ENCODE measurements around the gene MED13. TPM values are rescaled to one million over a fixed set of nuclear protein-coding genes. Genes with fewer than 3 reads are reported as not detected.
A peak's percentile ranks its signal among the peaks of the same experiment; 100 is the strongest.

MED13 gene, protein sequence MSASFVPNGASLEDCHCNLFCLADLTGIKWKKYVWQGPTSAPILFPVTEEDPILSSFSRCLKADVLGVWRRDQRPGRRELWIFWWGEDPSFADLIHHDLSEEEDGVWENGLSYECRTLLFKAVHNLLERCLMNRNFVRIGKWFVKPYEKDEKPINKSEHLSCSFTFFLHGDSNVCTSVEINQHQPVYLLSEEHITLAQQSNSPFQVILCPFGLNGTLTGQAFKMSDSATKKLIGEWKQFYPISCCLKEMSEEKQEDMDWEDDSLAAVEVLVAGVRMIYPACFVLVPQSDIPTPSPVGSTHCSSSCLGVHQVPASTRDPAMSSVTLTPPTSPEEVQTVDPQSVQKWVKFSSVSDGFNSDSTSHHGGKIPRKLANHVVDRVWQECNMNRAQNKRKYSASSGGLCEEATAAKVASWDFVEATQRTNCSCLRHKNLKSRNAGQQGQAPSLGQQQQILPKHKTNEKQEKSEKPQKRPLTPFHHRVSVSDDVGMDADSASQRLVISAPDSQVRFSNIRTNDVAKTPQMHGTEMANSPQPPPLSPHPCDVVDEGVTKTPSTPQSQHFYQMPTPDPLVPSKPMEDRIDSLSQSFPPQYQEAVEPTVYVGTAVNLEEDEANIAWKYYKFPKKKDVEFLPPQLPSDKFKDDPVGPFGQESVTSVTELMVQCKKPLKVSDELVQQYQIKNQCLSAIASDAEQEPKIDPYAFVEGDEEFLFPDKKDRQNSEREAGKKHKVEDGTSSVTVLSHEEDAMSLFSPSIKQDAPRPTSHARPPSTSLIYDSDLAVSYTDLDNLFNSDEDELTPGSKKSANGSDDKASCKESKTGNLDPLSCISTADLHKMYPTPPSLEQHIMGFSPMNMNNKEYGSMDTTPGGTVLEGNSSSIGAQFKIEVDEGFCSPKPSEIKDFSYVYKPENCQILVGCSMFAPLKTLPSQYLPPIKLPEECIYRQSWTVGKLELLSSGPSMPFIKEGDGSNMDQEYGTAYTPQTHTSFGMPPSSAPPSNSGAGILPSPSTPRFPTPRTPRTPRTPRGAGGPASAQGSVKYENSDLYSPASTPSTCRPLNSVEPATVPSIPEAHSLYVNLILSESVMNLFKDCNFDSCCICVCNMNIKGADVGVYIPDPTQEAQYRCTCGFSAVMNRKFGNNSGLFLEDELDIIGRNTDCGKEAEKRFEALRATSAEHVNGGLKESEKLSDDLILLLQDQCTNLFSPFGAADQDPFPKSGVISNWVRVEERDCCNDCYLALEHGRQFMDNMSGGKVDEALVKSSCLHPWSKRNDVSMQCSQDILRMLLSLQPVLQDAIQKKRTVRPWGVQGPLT (N-terminal part only)
- total RNA-seq = 72.6 TPM

DNA sequence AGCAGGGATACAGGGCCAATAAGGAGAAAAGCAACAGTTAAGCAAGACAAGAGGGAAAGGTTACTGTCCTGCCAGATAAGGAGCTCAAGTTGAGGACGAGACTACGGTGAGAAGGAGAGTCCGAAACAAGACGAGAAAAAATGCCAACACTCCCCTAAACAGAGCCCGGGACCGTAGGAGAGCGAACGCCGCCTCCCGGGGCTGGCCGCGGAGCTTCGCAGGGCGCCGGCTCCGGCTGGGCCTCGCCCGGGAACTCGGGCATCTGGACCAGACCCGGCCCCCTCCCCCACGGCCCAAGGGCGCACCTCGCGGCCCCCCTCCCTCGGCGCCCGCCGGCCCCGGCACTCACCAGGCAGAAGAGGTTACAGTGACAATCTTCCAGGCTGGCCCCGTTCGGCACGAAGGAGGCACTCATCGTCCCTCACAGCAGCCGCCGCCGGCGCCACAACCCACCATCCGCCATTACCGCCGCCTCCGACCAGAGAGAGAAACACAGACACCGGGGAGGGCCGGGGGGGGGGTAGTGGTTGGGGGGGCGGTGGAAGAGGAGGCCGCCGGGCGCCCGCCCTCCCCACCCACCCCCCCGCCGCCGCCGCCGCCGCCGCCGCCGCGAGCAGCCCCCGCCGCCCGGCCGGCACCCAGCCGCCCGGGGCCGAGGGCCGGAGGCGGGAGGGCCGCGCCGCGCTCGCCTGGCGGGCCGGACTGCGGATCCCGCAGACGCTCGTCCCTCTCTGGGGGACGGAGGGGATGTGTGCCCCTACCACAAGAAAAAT, at the start of gene MED13:
MED13 (minus strand) TSS at position 488 of the 773 bp plus-strand sequence; CDS start at position 415, 73 bp downstream.
- peak; percentile 56 for DNase-seq (ENCODE audit: low spot score)

DNA sequence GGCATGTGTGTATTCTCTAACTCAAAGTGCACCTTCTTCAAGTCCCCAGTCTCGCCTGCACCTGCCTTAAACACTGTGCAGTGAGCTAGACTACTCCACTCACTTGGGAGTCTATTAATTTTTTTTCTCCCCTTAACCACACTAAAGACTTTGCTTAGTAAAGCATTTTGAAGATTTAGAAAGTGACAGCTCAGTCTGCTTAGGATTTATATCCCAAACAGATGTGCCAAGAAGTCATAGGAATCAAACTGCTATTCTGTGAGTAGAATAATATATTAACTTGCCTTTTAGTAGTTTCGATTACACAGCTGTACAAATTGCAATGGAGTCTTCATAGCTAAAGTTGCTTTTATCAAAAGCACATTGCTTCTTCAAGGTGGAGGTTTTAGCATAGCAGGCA, 47.2 kb upstream of the MED13 start:
- no peak for DNase-seq (ENCODE audit: low spot score)

DNA sequence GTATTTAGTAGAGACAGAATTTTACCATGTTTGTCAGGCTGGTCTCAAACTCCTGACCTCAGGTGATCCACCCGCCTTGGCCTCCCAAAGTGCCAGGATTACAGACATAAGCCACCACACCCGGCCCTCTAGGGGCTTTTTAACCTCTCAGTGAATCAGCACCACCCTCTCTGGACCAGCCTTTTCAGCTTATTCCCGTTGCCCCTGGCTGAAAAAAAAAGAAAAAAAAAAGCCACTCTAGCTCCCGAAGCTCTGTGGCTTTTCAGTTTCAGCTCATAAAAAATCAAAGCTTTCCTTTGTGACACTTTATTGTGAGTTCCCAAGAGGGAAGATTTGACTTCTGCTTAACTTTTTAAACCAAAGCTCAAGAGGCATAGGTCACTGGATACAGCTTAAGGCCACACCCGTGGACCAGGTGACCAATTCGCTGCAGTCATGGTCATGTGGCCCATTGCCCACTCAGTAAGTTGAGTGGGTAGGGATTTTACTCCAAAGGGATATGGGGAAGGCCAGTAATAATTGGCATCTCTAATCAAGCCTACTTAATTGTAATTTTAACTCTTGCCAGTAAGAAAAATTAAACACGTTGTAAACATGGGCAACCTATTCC, 46.6 kb upstream of the MED13 start:
- DNase-seq (ENCODE audit: low spot score) = no peak

DNA sequence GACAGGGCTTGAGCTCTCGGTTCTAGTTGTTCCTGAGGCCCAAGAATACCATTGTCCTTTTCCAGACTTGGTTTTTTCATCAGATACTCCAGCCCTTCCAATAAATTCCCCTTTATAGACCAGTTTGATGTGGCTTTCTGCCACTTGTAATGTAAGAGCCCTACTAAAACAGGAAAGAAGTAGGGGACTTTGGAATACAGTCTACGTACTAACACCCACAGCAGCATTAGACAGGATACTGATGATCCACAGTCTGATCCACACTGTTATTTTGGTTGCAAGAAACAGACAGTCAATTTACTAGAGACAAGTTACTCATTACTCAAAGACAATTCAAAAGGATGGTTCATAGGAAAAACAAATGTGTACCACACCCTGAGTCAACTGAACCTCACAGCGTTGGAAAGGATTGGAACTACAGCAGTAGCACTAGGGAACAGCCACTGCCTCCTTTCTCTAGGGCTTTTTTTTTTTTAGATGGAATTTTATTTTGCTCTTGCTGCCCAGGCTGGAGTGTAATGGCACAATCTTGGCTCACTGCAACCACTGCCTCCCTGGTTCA, 45.9 kb upstream of the MED13 start:
- DNase-seq (ENCODE audit: low spot score) = no peak

DNA sequence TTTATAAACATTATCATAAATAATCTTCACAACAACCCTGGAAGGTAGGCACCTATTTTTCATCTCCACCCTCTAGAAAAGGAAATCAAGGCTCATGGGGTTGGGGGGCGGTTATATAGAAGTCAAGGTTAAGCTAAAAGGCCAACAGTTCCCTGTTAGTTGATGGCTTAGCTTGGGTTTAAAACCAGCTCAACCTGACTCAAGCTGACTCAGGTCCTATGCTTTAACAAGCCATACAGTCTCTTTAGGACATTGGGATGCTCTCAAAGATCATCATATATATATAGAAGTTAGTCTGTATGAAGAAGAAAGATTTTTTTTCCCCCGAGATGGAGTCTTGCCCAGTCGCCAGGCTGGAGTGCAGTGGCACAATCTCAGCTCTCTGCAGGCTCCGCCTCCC, 44.8 kb upstream of the MED13 start:
- DNase-seq (ENCODE audit: low spot score) = no peak

DNA sequence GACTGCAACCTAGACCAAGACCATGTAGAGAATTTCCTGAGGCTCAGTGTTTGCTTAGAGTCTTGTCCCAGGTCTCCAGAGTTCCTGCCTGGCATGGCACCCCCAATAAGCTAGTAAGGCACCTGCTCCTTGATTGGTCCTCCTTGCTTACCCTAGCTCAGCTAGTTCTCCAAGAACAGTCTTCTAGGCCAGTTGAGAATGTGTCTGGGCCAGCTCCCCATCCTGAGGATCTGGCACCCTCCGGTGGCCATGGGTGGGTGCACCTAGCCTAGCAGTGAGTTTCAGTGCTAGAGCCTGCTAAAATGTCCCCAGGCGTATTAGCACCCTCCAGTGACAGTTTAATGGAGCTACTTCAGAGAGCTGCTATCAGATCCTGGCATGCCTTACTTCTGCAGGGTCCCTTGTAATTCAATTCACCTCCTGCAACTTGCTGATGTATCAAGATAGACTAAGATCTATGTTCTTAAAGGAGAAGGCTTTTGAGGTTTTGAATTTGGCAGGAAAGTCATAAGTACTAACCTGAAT, 44.4 kb upstream of the MED13 start:
- DNase-seq (ENCODE audit: low spot score) = peak; percentile 79

DNA sequence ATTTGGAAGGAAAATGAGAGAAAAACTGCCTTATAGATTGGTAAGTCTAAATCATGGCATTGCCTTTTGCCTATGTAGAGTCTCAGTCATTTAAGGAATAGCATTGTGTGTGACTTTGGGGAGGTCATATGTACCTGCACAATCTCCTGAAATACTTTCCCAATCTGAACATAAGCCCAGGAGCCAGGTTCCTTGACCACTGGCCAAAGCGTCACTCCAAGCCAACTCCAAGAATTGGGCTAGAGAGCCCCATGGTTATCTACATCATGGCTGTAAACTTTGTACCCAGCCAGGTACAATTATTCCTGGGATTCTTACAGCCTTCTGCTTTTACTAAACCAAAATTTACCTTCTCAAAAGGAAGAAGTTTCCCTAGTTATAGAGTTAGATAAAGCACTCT, 40.8 kb upstream of the MED13 start:
- no peak for DNase-seq (ENCODE audit: low spot score)

DNA sequence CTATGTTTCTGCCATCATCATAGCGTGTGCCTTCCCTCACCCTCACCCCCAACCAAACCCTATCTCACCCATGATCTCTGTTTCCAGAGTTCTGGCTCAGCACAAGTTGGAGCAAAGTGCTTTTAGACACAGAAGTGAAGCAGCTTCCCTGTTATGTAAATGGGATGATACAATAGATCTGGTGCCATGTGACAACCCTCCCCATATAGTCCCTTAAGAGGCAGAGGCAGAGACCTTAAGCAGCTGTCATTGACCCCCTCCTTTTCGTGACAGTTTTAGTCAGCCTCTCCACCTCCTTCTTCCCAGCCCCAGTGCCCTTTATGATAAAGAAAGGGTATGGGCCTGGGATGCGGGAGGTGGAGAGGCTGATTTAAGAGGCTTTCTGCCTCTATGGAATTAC, 40.3 kb upstream of the MED13 start:
- DNase-seq (ENCODE audit: low spot score) = no peak

DNA sequence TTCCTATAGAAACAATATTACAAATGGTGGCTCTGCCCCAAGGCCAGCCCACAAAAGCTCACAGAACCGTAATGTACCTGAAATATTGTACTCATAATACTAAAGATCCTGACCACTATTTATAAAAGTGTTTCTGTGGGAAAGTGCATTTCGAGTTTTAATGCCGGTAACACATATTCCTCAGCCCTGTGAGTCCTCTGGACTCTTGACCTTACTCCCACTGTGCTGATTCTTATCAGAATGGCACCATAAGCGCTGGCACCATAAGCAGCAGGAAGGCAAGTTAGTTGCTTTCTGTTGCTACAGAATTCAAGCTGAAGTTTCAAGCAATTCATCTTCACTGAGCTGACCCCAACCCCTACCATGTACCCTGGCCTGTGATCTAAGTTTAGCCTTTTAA, 36.4 kb upstream of the MED13 start:
- DNase-seq (ENCODE audit: low spot score) = no peak

DNA sequence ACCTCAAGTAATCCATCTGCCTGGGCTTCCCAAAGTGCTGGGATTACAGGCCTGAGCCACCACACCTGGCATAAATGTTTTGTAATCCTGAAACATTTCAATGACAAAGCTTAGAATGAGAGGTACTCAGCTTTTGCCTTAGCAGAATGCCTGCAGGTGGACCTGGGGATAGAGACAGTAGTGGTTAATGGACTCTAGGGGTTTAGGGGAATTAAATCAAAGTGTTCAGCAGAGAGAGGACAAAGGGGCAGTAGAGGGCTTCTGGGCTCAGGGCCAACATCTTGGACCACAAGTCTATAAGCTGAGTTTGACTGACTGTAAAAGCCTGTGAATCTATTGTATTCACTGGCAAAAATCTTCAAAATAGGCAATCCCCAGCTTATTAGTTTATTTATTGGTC, 36.0 kb upstream of the MED13 start:
- DNase-seq (ENCODE audit: low spot score) = no peak

DNA sequence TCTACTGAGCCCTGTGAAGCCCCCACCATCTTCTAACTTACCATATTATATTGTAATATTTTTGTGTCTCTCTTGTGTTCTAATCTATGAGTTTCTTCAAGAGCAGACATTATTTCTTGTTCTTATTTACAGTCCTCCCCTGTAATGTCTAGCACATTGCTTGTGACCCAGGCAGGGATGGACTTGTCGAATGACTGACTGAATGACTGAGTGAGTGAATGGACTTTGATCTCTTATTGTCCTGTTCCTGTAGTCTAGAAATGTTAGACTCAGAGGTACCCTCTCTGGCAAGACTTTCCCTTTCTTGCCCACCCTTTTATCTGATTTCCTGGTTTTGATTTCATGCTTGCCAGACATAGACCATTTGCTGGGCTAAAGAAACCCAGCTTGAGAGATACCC, 35.0 kb upstream of the MED13 start:
- no peak for DNase-seq (ENCODE audit: low spot score)

DNA sequence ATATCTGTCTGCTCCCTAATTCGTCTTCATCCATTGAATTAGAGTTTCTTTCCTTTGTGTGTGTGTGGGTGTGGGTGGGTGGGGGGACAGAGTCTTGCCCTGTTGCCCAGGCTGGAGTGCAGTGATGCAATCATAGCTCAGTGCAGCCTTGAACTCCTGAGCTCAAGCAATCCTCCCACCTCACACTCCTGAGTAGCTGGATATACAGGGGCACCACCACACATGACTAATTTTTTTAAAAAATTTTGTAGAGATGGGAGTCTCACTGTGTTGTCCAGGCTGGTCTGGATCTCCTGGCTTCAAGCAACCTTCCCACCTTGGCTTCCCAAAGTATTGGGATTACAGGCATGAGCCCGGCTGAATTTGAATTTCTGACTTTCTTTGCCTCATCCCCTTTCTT, 34.5 kb upstream of the MED13 start:
- DNase-seq (ENCODE audit: low spot score) = no peak

DNA sequence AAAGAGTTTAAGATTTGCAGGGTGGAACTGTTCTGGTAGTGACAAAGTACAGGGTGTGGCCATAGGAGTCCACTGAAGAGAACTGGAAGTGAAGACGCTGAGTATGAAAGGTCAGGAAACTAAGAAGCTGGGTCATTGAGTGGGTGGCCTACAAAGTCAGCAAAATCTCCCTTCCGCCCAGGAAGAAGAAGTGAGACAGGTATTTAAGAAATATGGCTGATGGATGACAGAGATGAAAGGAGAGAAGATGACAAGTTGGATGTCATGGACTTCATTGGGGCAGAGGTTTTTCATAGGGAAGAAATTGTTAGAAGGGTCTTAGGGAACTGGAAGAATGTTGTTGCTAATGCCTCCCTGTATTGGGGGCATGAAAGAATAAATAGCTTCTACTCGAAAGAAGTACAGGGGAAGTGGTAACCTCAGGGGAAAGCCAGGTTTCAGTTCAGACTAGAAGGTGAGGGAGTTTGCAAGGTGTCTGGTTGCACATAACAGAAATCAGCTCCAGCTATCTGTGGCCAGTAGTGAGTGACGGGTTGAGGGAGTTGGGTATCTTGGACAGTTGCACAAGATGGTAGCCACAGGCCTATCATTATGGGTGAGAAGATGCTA, 33.6 kb upstream of the MED13 start:
- no peak for DNase-seq (ENCODE audit: low spot score)

DNA sequence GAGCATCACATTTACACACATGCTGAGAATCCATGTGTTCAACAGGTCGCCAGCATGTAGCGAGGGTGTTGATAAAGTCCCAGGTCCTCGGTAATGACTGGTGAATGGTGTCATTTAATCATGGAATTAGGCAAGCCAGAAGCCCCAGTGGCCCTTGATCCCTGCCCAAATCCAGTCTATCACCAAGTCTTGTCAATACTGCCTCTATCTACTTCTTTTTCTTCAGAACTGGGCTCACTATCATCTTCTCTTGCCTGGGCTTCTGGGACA, 31.3 kb upstream of the MED13 start:
- no peak for DNase-seq (ENCODE audit: low spot score)

DNA sequence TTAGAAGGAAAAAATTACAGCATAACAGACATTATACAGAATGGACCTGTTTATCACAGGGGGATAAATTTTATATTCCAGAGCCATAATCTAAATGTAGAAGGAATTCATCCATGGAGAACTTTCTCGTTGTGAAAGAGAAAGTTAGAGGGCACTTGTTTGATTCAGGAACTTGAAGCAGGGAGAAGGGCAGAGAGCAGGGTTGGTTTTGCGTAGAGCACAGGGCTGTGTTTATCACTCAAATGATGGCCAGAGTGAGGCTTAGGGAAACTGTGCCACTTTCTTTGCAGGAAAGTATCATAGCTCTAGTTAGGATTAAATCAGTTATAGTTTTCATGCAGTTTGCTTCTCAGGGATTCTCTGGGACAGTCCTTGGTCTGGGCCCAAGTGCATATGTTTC, 29.1 kb upstream of the MED13 start:
- DNase-seq (ENCODE audit: low spot score) = no peak

DNA sequence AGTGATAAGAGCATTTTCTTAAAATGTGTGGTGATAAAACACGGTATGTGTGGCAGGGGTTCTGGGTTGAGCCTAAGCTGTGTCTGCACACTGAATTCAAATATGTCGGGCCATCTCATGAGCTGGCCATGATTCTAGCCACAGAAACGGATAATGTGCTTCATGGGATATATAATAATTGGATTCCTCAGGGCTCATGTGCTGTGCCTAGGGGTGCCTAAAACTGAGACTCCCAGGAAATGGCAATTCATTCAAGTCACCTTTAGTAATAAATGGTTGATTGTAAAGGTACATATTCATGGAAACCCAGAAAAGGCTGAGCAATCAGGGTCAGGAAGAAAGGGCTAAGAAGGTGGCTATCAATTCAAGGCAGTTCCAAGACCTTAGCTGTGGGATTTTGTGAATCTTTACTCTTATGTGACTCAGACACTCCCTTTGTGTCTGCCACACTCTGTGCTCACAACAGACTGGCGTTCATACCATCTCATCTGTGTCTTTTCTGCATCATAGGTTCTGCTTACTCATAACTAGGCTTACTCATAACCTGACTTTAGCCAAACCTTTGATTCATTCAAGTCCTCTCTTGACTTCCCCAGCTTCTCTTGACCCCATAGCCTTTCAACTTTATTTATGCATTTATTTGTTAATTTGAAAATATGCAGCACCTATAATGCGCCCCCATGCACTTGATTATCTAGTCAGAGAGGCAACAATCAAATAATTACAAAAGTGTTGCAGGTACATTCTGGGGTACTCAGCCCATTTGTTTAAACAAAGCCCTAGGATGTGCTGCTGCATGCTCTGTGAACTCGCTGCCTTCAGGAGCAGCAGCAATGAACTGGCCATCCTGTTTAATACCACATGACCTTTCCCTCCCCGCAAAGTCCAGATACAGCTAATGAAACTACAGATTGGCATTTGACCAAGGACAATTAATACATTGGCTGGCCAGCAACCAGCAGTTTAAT, 28.4 kb upstream of the MED13 start:
- DNase-seq (ENCODE audit: low spot score) = no peak

DNA sequence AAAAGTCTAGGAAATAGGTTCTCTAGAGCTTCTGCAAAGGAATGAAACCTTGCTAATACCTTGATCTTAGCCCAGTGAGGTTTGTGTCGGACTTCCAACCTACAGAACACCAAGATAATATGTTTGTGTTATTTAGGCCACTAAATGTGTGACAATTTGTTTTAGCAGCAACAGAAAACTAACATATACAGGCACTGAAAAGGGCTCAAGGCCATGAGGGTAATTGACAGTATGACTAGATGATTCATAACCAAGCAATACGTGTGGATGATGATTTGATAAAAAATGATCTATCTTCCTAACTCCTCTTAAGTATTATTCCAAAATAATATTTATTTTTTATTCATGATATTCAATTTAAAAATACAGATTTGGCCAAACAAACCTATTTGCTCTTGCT, 27.7 kb upstream of the MED13 start:
- no peak for DNase-seq (ENCODE audit: low spot score)

DNA sequence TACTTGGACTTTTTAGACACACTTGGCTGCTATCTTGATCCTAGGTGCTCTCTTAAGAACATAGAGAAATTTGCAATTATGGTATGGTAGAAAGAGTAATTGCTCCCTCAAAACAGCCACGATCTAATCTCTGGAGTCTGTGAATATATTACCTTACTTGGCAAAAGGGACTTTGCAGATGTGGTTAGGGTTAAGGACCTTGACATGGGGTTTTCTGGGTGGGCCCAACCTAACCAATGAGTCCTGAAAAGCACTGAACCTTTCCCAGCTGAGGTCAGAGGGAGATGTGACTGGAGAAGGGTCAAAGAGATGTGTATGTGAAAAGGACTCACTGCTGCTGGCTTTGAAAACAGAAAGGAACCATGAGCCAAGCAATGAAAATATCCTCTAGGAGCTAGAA, 26.7 kb upstream of the MED13 start:
- no peak for DNase-seq (ENCODE audit: low spot score)

DNA sequence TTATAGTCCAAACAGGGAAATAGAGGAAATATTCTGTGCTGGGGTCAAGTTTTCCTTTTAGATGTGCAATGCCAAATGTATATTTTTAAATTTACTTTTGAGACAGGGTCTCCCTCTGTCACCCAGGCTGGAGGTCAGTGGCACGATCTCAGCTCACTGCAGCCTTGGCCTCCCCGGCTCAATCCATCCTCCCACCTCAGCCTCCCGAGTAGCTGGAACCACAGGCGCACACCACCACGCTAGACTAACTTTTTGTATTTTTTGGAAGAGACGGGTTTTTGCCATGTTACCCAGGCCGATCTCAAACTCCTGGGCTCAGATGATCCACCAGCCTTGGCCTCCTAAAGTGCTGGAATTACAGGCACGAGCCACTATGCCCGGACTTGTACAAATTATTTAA, 25.8 kb upstream of the MED13 start:
- DNase-seq (ENCODE audit: low spot score) = no peak
